Thoracic aorta (tissue), 2 donors: ENCODE measurements around the gene PLAAT4. TPM values are rescaled to one million over a fixed set of nuclear protein-coding genes. Genes with fewer than 3 reads are reported as not detected.

Source experiments
- ATAC-seq: fragments of 150-250 bp; one replicate; pipeline ENCODE4 v1.8.0; 2017; ENCODE audit warnings: low read depth; ENCODE audit not compliant: insufficient number of reproducible peaks, low FRiP score
- DNase-seq: peaks from one replicate; pipeline ENCODE4 v3.0.0-alpha.2; 2020; ENCODE audit warnings: low spot score
- H3K27ac ChIP-seq, 2 donors: fragments of 200-600 bp; sonication (generic); 1 replicate in 1 of 2; 2 replicates in 1 of 2; pipeline ENCODE4 v1.5.1; 2016; ENCODE audit warnings: mild to moderate bottlenecking in 2 of 2, moderate library complexity in 2 of 2
- H3K27me3 ChIP-seq: fragments of 200-600 bp; sonication (generic); replicated peaks from 2 replicates; pipeline ENCODE4 v1.6.0; 2016; ENCODE audit warnings: mild to moderate bottlenecking; ENCODE audit not compliant: insufficient read depth
- H3K36me3 ChIP-seq: fragments of 200-600 bp; sonication (generic); one replicate; pipeline ENCODE4 v1.5.1; 2016
- H3K4me1 ChIP-seq, 2 donors: fragments of 200-600 bp; sonication (generic); 1 replicate in 1 of 2; 2 replicates in 1 of 2; pipeline versions ENCODE4 v1.5.1 to v1.6.0; 2016; ENCODE audit warnings: low read depth in 2 of 2, mild to moderate bottlenecking in 1 of 2; ENCODE audit not compliant: control insufficient read depth in 1 of 2
- H3K4me3 ChIP-seq: fragments of 200-600 bp; sonication (generic); 2 replicates; pipeline ENCODE4 v1.5.1; 2016; ENCODE audit warnings: mild to moderate bottlenecking
- H3K9me3 ChIP-seq: fragments of 200-600 bp; sonication (generic); 2 replicates; pipeline ENCODE4 v1.5.1; 2016
- CTCF ChIP-seq: fragments of 200-600 bp; sonication (generic); IDR thresholded peaks from one replicate; pipeline ENCODE4 v1.5.1; 2019; ENCODE audit warnings: antibody characterized with exemption
- total RNA-seq, 2 donors: library from RNA; depleted of rRNA; stranded (reverse); fragments of >200 nt; gene quantifications; one replicate each; pipeline versions ENCODE4 v1.1.0 to v1.2.3, GENCODE V29; 2016

PLAAT4 gene
- total RNA-seq, 2 donors from 2014 or later: 19.2 to 20.4 TPM

DNA sequence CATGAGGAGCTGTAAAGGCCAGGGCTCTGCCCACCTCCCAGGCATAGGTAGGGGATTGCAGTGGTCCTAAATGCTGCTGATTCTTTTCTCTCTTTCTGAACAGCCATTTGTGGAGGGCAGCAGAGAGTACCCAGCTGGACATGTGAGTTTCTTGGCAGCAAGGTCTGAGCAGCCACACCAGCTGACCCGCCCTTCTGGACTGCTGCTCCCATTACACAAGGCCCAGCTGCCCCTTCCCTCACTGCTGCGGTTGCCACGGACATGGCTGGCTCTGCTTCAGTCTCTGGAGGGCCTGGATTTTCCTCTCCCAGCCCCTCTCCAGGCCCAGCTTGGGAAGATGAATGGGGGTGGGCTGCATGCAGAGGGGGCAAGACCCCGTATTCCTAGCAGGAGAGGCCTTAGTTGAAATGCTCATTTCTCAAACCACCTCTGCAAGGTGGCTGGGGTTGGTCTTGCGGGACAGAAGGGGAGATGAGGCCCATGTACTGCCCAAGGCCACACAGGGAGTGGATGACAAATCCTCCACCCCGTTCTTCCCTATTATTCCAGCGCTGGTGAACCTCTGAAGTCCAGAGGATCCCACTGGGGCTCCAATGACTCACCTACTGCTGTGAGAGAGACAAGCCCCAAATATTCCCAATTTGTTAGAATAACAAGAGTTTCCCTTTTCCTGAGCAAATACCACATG, 26.1 kb upstream of the PLAAT4 start:
- Histone ChIP-seq H3K4me1 (peaks cover 0 to 12% of the 10 kb centered on the region in 2 donors), H3K36me3 (no peaks in the 10 kb centered on the region), H3K4me3 (no peak overlapping the region), H3K9me3 (no peaks in the 10 kb centered on the region), H3K27ac (no peak overlapping the region), H3K27me3 (no peaks in the 10 kb centered on the region)
- no peak for ATAC-seq
- DNase-seq: no peak
- TF ChIP-seq CTCF: no peak

DNA sequence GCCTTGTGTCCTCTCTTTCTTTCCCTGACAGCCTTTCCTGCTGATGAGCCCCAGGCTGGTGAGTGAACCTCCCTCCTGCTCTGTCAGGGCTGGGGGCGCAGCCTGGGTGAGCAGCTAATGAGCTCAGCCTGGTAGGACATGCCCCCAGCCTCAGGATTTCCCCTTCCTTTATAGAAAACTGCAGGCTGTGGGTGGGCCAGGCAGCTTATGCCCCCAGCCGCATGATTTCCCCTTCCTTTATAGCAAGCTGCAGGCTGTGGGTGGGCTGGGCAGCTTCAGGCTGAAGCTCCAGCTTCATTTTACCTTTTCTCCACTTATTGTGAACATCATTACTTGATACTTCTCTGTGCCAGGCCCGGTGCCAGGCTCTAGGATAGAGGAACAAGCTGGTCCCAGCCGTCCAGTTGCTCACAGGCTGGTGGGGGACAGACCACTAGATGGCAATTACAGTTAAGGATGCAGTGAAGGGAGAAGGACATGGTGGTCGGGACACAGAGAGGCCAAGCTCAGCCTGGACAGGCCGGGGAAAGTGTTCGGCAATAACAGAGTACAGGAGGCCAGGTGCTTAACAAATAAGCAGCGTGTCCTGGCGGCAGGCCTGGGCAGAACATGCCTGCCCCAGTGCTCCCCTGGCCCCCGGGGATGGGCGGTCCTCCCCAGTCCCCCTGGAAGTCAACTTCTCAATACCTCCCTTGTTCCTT, 25.4 kb upstream of the PLAAT4 start:
- Histone ChIP-seq H3K27ac (no peak overlapping the region), H3K4me1 (peaks cover 0 to 11% of the 10 kb centered on the region in 2 donors), H3K36me3 (no peaks in the 10 kb centered on the region), H3K4me3 (no peak overlapping the region), H3K27me3 (no peaks in the 10 kb centered on the region), H3K9me3 (no peaks in the 10 kb centered on the region)
- ATAC-seq (no peak), DNase-seq (no peak)
- TF ChIP-seq CTCF: no peak

DNA sequence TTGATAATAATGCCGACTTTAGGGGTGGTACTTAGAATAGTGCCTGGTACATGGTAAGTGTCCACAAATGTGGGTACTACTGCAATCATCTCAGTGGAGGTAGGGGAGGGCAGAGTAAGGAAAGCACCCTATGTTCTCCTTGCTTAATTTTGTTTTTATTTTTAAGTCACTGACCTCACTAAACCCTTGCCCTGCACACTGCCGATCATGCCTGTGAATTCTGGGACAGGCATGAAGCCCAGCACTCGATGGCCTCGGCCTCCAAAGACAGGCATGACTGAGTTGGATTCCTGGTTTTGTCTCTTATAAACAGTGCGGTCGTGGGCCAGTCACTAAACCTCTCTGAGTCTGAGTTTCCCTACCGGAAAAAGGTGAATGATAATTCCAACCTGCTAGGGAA, 23.8 kb upstream of the PLAAT4 start:
- no peak for TF ChIP-seq CTCF
- Histone ChIP-seq H3K27ac (no peak overlapping the region), H3K4me1 (peaks cover 0 to 11% of the 10 kb centered on the region in 2 donors), H3K4me3 (no peak overlapping the region), H3K27me3 (no peaks in the 10 kb centered on the region), H3K9me3 (no peaks in the 10 kb centered on the region), H3K36me3 (no peaks in the 10 kb centered on the region)
- ATAC-seq (no peak), DNase-seq (no peak)

GRCh38 chr11:63516109-63516508, 20.5 kb upstream of the PLAAT4 start:
- no peak overlapping the region for H3K4me3 ChIP-seq
- no peak for TF ChIP-seq CTCF
- no peak for ATAC-seq
- no peak overlapping the region for H3K27ac ChIP-seq
- H3K4me1 ChIP-seq: no peaks in the 10 kb centered on the region
- no peak for DNase-seq
- H3K36me3 ChIP-seq: no peaks in the 10 kb centered on the region
- H3K9me3 ChIP-seq: no peaks in the 10 kb centered on the region
- no peaks in the 10 kb centered on the region for H3K27me3 ChIP-seq

- Histone ChIP-seq H3K4me1 (no peaks in the 10 kb centered on the region), H3K27ac (no peak overlapping the region), H3K9me3 (no peaks in the 10 kb centered on the region), H3K27me3 (no peaks in the 10 kb centered on the region), H3K4me3 (no peak overlapping the region), H3K36me3 (no peaks in the 10 kb centered on the region)
- TF ChIP-seq CTCF: no peak
- ATAC-seq (no peak), DNase-seq (no peak)
Measured at GRCh38 chr11:63517156-63517555, 19.5 kb upstream of the PLAAT4 start.
